Posterior cingulate gyrus (tissue), 11 donors: Measurements from ENCODE around the gene TFF3.
A peak's percentile ranks its signal among the peaks of the same experiment; 100 is the strongest.
"Not testable (repeated sequence)": the region's sequence is repeated elsewhere in the genome, so short reads cannot be mapped to it uniquely, and the experiment has no call there.

ENCODE experiments used
- DNase-seq, 10 donors: peaks; one replicate each; pipeline versions ENCODE4 v3.0.0 to v3.0.0-alpha.2; 2020 to 2021; ENCODE audit warnings: mixed read lengths in 3 of 10
- intact Hi-C: fragments of 100-400 bp; cut with DNase I; formaldehyde crosslinking; loops from one replicate; pipeline ENCODE4 v1.15.1; 2023

TFF3 gene

GRCh38 chr21:42294273-42294880 lies 20.8 kb downstream of the TFF3 start:
- peak in 3 of 10 donors; percentile 31 to 76 (median 57) for DNase-seq

GRCh38 chr21:42293649-42294272 lies 21.4 kb downstream of the TFF3 start:
- DNase-seq: peak in 2 of 10 donors; percentile 28 to 66
- intact Hi-C loops: no loop called here

More at GRCh38 chr21:42294273-42294880, 20.8 kb downstream of the TFF3 start:
- intact Hi-C loops: no loop called here

GRCh38 chr21:42292563-42293142 lies 22.6 kb downstream of the TFF3 start:
- DNase-seq: peak in 1 of 10 donors; percentile 26
- intact Hi-C loops: not testable (repeated sequence)

- intact Hi-C loops: no loop called here
- peak in 3 of 10 donors; percentile 7 to 81 (median 76) for DNase-seq
Observed at GRCh38 chr21:42291751-42292562, 23.3 kb downstream of the TFF3 start.

- intact Hi-C loops: no loop called here
- peak in 3 of 10 donors; percentile 53 to 79 (median 76) for DNase-seq
Observed at GRCh38 chr21:42291003-42291750, 24.0 kb downstream of the TFF3 start.

- DNase-seq: no peak
- intact Hi-C loops: no loop called here
Observed at GRCh38 chr21:42290505-42290904, 24.7 kb downstream of the TFF3 start.

GRCh38 chr21:42289926-42290325 lies 25.3 kb downstream of the TFF3 start:
- intact Hi-C loops: no loop called here
- DNase-seq: peak in 6 of 10 donors; percentile 26 to 66 (median 29)

- intact Hi-C loops: no loop called here
- DNase-seq: no peak
Observed at GRCh38 chr21:42288962-42289361, 26.2 kb downstream of the TFF3 start.

GRCh38 chr21:42287193-42288083 lies 27.8 kb downstream of the TFF3 start:
- peak in 1 of 10 donors; percentile 62 for DNase-seq
- intact Hi-C loops: no loop called here

GRCh38 chr21:42286416-42286815 lies 28.8 kb downstream of the TFF3 start:
- peak in 1 of 10 donors; percentile 13 for DNase-seq
- intact Hi-C loops: no loop called here

- intact Hi-C loops: no loop called here
- no peak for DNase-seq
Observed at GRCh38 chr21:42285569-42286245, 29.5 kb downstream of the TFF3 start.

GRCh38 chr21:42282715-42283114 lies 32.5 kb downstream of the TFF3 start:
- intact Hi-C loops: no loop called here
- DNase-seq: peak in 1 of 10 donors; percentile 70

- intact Hi-C loops: no loop called here
Observed at GRCh38 chr21:42282021-42282420, 33.2 kb downstream of the TFF3 start.

GRCh38 chr21:42281181-42281680 lies 34.0 kb downstream of the TFF3 start:
- DNase-seq: peak in 2 of 10 donors; percentile 57 to 65
- intact Hi-C loops: no loop called here

More at GRCh38 chr21:42282021-42282420, 33.2 kb downstream of the TFF3 start:
- peak in 2 of 10 donors; percentile 15 to 59 for DNase-seq

- DNase-seq: peak in 2 of 10 donors; percentile 46 to 65
- intact Hi-C loops: no loop called here
Observed at GRCh38 chr21:42280356-42281180, 34.6 kb downstream of the TFF3 start.

GRCh38 chr21:42279888-42280287 lies 35.3 kb downstream of the TFF3 start:
- DNase-seq: peak in 3 of 10 donors; percentile 54 to 77 (median 64)
- intact Hi-C loops: no loop called here

- peak in 3 of 10 donors; percentile 62 to 70 (median 65) for DNase-seq
- intact Hi-C loops: no loop called here
Observed at GRCh38 chr21:42279341-42279871, 35.8 kb downstream of the TFF3 start.
